SW 1271 (cell line): ENCODE data around the gene TSPAN13.

ENCODE experiments used
- DNase-seq, 2 experiments: peaks; one replicate each; lab custom pipeline; 2025; lab: John Stamatoyannopoulos, UW

TSPAN13 gene

DNA sequence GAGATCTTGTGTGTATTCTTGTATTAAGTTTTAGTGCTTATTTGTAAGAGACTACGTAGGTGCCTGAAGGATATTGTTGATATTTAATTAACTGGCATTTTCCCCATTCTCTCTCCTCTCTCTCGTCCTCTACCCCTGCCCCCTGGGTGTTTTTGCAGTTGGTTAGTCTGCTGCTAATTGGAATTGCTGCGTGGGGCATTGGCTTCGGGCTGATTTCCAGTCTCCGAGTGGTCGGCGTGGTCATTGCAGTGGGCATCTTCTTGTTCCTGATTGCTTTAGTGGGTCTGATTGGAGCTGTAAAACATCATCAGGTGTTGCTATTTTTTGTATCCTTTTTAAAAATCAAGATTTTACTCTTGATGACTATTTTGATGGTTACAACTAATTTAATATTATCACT, 22.5 kb downstream of the TSPAN13 start:
- no peak for DNase-seq

DNA sequence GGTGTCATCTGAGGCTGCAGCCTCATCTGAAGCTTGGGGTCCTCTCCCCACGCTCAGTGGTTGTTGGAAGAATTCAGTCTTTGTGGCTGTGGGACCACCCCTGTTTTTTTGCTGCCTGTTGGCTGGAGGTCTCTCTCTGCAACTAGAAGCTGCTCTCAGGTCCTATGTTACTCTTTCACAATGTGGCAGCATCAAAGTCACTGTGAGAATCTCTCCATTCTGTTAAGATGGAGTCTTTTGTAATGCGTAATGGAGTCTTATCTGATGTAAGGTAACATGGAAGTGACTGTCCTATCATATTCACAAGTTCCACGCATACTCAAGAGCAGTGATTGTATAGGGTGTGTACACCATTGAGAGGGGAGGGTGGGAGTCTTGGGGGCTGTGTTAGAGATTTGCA, 24.9 kb downstream of the TSPAN13 start:
- DNase-seq: no peak

DNA sequence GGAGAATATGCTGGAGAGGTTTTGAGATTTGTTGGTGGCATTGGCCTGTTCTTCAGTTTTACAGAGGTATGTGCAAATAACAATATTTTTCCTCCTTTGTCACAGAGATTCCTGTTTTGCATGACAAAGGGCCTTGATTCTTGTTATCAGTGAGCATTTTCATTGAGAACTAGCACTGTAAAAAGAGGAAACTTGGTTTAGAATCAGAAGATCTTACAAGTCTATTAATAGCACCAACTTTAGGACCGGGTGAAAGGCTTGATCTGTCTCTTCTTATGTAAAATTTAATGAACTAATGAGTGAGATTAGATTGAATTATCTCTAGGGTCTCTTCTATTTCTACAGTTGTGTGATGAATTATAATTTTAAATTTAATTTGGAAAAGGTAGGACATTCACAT, 25.5 kb downstream of the TSPAN13 start:
- DNase-seq: no peak

DNA sequence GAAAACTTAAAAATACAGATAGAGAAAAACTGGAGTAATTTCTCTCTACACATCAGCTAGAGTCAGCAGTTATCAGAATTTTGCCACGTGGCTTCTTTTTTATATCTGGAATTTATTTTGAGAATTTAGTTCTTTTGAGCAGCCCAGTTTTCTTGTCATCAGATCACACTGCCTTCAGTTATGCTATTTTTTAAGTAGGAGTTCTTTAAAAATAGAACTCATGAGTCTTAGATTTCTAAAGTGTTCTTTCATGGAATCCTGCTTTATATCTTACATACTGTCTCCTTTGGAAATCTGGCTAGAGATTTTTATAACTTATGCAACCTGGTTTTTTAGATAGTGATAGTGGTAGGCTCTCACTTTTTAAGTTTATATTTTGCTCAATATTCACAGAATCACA, 27.0 kb downstream of the TSPAN13 start:
- DNase-seq: no peak

DNA sequence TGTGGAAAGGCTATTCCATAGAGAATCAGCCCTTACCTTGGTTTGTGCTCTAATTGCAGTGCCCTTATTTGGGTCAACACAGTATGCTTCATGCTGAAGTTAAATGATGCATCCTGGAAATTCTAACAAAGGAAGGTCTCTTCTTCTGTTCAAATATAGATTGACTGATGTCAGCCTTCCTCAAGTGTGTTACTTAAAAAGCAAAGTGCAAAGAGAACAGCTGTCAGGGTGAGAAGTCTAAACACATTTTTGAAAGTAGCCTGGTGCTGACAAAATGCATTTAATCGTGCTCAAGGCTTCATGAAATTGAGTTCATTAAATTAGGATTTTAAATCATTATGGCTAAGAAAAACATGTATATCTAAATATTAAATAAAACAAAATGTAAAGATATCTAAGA, 31.8 kb downstream of the TSPAN13 start:
- DNase-seq: no peak

DNA sequence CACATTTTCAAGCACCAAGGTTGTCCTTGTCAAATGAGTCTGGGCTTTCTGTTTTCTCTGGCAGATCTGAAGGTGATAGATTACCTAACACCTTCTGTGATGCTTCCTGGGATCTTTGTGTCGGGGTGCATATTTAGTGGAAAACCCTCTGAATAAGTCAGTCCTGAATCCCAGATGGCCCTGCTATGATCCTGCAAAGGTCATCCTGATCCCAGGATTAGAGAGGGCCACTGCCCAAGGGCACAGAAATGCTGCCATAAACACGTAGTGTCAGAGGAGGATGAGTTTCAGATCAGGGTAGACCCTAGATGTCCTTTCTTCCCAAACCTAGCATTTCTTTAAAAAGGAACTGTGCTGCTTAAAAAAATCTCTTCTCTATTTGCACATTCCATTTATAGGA, 32.3 kb downstream of the TSPAN13 start:
- no peak for DNase-seq

DNA sequence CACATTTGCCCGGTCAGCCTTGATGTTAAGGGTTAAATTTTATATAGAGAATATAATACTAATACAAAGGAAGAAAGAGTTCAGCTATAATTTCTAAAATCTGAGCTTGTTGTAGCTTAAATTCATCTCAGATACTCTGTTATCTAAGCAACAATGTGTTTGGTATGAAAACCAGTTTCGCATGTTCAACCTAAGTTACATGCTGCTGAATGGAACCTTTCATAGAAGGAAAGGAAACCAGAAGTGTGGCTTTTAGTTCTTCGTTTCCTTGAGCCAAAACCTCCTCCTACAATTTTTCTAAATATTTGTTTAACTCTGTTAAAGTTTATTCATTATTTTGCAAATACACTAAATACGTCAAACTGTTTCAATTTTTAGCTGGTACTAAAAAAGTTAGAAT, 32.7 kb downstream of the TSPAN13 start:
- no peak for DNase-seq

DNA sequence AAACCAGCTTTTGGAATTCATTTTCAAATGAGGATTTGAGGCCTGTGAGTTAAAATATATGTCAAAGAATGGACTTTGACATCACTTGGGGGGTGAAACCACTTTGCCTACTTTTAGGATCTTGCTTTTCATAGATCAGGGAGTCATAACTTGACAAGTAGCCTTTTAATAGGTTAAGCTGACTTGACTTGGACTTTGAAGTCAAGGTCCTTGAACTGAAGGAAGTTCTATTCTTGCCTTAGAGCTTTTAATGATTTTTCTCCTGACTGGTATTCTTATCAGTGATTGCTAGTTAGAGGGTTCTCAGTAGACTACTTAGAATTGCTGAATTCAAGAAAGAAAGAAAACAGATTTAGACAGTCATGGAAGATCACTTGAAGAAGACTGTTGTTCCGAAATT, 33.6 kb downstream of the TSPAN13 start:
- no peak for DNase-seq

DNA sequence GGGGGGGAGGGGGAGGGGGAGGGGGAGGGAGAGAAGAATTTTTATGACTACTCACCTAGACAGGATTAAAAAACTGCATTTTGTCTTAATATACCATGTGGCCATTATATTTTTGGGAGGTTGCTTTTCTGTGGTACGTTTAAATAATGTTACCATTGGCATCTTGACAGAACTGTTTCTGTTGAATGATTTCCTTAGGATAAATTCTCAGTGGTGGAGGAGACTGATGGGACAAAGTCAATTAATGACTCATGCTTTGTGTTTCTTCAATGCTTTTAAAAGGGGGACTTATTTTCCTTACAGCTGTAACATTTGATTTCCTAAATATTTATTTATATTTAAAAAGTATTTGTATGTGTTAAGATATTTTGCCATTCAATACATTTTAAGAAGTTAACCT, 37.5 kb downstream of the TSPAN13 start:
- DNase-seq: no peak

DNA sequence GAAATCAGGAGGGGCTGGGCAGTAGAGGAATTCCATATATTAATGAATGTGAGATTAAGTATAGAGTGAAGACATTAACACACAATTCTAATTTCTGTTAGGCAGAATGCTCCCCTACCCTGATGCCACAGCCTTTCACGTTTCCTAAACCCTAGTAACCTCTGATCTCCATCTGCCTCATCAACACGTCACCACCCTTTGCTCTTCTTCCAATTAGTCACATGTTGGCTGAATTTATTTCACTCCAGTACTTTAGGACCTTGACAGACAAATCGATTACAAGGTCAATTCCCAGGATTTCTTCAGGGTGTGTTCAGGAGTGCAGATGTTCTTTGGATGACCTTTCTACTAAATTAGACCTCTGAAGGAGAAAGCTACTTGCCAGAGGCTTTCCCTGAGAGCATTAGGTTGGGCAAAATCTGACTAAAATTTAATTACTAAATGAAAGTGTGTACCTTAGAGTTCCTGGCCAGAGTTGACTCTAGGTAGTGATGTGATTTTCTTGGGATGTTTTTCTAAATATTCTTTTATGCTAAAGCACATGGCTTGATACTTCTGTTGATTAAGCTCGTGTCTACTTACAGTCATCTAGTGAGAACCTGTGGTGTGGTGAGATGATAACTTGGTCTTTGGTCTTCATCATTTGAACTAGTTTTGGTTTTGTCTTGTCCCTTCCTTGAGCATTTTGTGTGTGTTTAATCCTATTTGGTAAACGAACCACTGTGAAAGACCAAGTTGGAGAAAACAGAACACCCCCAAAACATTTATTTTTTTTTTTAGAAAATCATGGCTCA, 38.5 kb downstream of the TSPAN13 start:
- no peak for DNase-seq

DNA sequence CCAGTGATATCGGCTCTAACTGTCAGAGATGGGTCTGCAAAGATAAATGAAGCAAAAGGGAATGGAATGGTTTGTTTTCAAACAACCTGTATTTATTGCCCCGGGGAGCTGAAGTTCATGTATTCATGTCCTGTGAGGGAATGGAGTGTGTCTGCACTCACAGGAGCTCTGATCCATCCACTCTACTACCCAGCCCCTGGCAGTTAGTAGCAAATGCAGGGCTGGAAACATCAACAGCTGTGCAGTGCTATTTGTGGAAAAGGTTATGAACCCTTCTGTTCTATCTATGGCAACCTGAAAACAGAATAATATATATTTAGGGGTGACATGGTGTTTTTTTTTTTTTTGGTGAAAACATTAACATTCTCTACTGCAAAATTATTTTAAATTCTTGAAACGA, 41.4 kb downstream of the TSPAN13 start:
- no peak for DNase-seq

DNA sequence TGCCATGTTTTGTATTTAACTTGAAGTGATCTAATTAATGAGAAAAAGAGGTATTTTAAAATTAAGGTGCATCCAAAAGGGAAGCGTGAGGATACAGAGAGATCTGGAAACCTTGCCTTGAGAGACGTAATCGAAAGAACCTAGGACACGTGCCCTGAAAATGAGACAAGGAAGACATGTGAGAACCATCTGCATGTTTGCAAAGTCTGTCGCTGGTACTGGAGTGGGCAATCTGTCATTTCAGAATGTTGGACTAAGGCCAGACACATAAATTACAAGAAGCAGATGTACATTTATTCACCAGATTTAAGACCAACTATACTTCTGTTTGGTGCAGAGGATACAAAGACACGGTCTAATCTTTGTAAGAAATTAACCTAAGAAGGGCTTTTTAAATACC, 42.1 kb downstream of the TSPAN13 start:
- no peak for DNase-seq

DNA sequence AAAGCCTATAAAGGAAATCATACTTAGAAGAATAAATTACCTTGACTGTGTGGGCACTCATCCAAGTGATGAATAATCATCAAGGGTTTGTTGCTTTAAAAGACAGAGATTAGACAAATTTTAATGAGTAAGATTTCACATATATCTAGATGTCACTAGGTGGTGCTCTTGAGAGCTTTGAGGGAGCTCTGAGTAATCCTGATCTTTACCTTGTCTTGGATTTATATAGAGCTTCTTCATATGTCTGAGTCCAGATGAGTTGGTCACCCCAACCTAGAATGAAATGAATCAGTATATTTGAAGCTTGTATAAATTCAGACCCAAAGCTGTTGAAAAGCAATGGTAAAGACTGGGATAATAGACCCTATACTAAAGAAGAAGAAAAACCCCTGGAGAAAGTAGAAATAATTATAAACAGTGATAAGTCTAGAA, 47.6 kb downstream of the TSPAN13 start:
- peak; percentile 5 to 72 for DNase-seq

DNA sequence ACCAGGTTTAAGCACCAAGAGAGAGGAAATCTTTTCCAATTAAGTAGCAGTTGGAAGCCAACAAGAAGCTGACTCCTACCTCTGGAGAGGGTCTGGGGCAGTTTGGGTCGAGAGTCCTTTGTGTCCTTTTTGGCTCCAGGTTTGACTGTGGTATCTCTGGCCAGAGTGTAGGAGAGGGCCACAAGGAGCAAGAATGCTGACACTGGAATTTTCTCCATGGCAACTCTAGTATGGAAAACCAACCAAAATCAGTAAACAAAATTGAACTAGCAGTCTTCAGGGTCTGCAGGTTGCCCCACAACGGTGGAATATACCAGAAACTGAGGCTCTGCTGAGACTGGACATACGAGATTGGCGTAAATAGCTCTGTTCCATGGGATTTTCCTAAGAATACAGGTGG, 48.0 kb downstream of the TSPAN13 start:
- DNase-seq: no peak

DNA sequence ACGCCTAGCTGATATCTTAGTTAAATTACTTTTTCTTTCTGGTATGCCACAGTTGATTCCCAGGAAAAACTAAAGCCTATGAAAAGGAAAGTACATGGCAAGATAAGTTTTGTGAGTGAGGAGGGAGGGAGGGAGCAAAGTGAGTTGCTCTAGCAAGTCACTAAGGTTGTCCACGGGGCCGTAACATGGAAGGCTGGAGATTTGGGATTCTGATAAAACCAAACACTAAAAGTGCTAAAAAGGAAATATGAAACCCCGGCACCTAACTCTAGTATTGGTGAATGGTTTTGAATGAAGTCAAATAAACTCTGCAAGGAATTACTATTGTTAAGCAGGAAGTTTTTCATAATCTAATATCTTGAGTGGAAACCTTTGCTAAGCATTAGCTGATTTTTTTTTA, 49.6 kb downstream of the TSPAN13 start:
- DNase-seq: no peak

DNA sequence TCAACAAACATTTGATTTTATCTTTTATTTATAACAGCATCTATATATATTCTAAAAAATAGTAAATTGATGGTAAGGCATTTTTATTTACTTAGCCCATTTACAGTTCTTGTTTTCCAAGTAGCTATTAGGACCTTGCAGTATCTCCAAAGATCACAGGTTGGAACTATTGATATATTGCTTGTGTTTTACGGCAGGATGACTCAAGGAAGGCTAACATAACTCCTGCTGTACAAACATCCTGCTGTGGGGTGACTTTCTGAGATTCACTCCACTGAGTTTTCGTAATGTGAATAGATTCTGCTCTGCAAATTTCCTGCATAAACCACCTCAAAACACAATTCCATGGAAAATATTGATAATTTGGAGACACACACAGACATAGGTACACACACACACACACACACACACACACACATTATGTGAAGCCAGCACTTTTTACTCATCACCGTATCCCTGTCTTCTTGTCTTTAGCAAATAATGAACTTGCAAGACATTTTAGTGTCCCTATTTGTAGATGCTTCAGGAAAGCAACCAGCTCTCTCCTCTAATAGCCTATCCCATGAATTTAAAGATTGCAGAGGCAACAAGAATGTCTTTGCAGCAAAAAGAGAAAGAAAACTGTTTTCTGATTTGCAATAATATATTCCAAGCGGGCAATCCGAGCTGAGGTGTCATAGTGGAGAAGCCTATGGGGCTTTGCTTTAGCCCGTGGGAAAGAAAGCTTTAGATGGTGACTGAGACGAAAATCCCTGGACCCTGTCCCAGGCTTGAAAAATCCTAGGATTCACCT, 50.5 kb downstream of the TSPAN13 start:
- DNase-seq: no peak

DNA sequence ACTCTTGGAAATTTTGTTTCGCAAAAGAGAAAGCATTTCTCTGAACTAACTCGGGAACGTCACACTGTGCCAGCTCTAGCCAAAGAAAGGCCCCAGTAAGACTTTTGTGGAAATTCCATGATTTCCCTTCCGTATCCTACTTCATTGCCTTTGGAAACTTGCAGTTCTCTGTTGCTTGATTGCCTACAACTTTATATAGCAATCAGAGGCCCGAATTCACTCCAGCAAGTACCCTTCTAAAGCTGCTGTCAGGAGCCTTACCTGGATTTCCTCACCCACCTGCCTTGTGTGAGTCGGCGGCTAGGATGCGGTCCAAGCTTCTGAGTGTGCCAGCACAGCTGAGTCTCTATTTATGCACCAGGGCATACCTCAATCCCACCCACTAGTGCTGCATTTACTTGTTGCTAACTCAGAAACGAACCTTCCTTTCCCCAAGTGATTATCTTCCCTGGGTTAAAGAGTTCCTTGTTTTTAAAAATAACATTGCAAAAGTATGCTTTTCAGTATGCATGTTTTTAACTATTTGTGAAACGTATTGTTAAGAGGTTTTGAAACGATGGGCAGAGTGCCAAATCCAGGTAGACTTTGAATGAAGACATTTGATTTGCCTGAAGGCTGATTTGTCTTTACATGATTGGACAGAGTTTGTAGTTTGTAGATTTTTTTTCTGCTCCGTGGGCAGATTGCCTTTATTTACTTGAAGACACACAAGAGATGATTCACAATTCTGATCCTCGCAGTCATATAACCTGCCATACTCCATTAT, 51.3 kb downstream of the TSPAN13 start, which contains the start of gene AGR2:
TSS of gene AGR2 (minus strand) at position 326 of the 766 bp plus-strand sequence. CDS start 3,203 bp downstream, outside the sequence.
- DNase-seq: no peak

DNA sequence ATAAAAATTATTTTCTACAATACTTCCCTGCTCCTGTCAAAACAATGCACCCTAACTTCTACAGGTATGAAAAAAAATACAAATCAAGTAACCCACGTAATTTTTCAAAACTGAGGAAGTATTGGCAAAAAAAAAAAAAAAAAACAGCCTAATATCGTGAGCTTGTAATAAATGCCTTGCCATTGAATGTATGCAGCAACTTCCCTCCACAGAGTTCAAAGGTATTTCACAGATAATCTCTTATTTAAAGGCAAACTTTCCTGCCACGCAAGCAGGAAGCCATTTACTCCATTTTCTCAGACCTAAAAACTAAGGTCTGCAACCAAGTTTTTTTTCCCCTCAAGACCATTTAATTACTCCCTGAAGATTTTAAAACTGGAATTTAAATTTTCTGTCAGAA, 51.9 kb downstream of the TSPAN13 start:
- DNase-seq: no peak

DNA sequence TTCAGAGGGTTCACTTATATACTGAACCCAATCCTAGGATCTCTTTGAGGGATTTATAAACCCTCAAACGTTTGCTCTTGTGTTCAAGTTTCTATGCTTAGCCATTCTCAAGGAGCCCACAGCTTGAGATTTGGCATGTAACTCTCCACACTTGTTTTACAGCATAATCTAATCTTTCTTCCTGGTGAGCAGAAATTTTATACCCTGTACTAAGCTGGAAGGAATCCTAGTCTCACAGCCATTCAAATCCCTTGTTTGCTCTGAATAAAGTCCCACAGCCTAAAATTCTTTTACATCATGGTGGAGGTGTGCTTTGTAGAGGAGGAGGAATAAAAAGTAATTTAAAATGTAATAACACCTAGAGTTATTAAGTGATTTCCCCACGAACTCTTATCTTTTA, 56.6 kb downstream of the TSPAN13 start:
- DNase-seq: no peak

DNA sequence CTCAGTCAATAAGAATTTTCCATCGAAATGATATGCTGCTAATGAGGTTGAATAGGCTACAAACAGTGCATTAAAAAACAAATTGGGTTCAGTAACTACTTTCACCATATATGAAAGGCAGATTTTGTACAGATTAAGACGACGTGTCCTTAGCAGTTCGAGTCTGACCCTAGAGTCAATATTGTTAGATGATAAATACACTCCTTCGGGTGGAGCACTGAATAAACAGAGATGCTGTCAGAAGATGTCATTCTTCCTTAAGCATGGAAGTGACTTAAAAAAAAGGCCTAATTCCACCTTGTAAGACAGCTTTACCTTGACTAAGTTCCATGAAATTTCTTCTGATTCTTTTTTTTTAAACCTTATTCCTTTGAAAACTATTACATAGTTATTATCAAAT, 57.0 kb downstream of the TSPAN13 start:
- no peak for DNase-seq

DNA sequence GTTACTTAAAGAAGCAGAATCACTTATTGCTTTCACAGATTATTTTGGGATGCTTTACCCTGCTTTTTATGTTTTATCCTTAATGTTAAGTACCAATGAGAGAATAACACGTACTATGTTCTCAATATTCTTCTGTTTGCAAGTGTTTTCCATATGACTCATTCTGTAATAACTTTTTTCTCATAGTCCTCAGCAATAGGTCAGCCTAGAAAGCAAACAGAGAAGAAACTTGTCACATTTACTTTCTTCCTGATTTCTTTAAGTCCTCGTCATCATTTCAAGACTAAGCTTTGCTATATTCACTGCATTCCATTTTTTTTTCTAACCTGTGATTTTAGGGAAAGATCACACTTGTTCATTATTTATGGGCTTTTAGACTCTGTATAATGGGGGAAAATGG, 58.0 kb downstream of the TSPAN13 start:
- DNase-seq: no peak

DNA sequence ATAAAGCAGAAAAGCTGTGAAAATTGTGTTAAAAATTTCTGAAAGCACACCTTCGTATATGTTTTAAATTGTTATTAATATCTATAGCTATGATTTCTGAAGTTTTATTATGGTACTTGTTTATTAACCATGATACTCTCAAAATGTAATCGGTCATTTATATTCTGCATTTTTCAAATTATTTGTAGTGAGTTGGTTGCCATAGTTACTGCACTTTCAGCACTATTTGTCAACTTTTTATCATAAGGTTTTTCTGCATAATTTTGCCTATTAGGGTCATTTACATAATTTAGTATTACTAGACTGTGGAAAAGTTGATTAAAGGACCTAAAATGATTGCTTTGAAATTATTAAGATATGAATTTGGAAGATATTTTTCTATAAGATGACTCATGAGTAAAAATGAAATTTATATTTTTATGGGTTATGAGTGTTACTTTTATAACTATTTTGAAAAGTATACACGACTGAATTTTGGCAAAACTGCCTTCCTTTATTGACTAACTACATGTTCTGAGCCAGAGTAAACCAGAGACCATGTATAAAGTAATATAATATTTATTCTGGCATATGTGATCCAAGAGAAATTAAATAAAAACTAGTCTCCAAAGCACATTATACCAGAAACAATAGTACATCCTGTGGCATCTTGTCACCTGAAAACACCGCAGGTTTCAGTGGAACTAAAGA, 59.1 kb downstream of the TSPAN13 start:
- DNase-seq: no peak
